Ovary (tissue), 3 donors: Measurements from ENCODE around the gene LARP6.

Source experiments
- EP300 ChIP-seq: sonication (generic); formaldehyde crosslinking; IDR thresholded peaks from one replicate; pipeline ENCODE4 v1.6.1; 2017; ENCODE audit warnings: antibody characterized with exemption
- TF ChIP-seq, protein P1 (sequence below), 3 donors: fragments of 450-650 bp in 2 of 3; fragments of 200-600 bp in 1 of 3; IDR thresholded peaks; one replicate each; pipeline versions ENCODE4 v1.5.1 to v1.8.0; 2016 to 2022; ENCODE audit warnings: antibody characterized with exemption in 3 of 3, mild to moderate bottlenecking in 1 of 3
- donor health status: DM: no; HTN: no; CAD: no.

DNA sequence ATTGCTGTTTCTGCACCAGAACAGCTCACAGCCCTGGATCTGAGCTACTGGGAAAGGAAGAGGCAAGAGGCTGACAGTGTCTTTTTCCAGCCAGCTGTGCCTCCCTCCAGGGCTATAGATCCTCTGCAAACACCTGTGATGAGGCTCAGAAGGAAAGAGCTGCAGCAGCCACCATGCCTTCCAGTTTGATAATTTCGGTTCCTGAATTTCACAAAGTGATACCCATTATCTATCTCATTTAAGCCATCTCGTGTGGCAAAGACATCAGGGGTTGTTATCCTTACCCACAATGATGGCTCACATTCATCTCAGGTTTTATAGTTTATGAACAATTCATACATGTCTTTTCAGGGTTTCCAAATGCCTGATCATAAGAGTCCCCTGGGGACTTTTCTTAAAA is 1.8 kb upstream of the LARP6 start:
- TF ChIP-seq, protein P1, sequence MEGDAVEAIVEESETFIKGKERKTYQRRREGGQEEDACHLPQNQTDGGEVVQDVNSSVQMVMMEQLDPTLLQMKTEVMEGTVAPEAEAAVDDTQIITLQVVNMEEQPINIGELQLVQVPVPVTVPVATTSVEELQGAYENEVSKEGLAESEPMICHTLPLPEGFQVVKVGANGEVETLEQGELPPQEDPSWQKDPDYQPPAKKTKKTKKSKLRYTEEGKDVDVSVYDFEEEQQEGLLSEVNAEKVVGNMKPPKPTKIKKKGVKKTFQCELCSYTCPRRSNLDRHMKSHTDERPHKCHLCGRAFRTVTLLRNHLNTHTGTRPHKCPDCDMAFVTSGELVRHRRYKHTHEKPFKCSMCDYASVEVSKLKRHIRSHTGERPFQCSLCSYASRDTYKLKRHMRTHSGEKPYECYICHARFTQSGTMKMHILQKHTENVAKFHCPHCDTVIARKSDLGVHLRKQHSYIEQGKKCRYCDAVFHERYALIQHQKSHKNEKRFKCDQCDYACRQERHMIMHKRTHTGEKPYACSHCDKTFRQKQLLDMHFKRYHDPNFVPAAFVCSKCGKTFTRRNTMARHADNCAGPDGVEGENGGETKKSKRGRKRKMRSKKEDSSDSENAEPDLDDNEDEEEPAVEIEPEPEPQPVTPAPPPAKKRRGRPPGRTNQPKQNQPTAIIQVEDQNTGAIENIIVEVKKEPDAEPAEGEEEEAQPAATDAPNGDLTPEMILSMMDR (IDR thresholded peaks at IDR 0.05), result no peak
- TF ChIP-seq EP300, result no peak
